ENCODE measurements around the gene LARGE1. TPM values are rescaled to one million over a fixed set of nuclear protein-coding genes. Genes with fewer than 3 reads are reported as not detected.

The LARGE1 gene
- total RNA-seq, 1 donor from 2014 or later, result 195 TPM

DNA sequence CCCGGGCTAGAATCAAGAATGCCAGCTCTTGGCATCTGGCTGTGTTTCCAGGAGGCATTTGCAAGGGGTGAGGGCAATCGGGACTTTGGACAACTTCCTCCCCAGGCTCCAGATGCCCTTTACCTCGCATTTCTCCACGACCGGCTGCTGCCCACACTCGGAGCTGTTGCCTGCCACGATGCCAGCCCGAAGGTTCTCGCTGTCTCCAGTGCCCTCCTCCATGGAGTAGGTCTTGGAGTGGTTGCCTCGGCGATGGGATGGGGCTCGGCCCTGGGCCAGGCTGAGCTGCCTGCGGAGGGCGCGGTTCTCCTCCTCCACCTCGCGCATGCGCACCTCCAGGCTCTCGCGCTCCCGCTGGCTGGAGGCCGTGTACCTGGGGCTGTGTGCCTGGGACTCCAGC lies 270.0 kb downstream of the LARGE1 start:
- DNase-seq (ENCODE audit: low spot score, unreplicated experiment), result no peak
- no peak overlapping the region for H3K4me3 Mint-ChIP-seq (ENCODE audit: low read depth)
- peaks cover 61% of the 10 kb centered on the region for H3K36me3 Mint-ChIP-seq (ENCODE audit: insufficient read depth)
- H3K9me3 Mint-ChIP-seq (ENCODE audit: low read depth), result peaks cover 10% of the 10 kb centered on the region
- H3K4me1 Mint-ChIP-seq (ENCODE audit: low read depth), result peaks cover 18% of the 10 kb centered on the region
- no peak overlapping the region for H3K27ac Mint-ChIP-seq
- TF ChIP-seq, protein P1, sequence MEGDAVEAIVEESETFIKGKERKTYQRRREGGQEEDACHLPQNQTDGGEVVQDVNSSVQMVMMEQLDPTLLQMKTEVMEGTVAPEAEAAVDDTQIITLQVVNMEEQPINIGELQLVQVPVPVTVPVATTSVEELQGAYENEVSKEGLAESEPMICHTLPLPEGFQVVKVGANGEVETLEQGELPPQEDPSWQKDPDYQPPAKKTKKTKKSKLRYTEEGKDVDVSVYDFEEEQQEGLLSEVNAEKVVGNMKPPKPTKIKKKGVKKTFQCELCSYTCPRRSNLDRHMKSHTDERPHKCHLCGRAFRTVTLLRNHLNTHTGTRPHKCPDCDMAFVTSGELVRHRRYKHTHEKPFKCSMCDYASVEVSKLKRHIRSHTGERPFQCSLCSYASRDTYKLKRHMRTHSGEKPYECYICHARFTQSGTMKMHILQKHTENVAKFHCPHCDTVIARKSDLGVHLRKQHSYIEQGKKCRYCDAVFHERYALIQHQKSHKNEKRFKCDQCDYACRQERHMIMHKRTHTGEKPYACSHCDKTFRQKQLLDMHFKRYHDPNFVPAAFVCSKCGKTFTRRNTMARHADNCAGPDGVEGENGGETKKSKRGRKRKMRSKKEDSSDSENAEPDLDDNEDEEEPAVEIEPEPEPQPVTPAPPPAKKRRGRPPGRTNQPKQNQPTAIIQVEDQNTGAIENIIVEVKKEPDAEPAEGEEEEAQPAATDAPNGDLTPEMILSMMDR (IDR thresholded peaks at IDR 0.05; ENCODE audit: unreplicated experiment), result no peak
- no peaks in the 10 kb centered on the region for H3K27me3 Mint-ChIP-seq

DNA sequence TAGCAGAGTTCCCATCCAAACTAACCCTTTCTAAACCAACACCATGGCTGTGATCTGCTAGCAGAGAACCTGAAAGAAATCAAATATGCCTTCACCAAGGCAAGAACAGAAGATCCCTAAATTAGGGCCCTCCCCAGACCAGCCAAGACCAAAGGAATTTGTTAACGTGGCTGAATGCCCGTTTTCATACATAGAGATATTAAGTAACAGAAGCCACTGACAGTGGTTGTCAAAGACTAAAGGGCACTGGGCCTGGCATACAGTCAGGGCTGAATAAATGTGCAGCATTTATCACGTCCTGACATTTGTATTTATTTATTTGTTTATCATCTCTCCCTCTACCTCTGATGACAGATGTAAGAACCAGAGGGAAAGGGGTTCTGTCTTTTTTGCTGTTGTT lies 271.8 kb downstream of the LARGE1 start:
- H3K27ac Mint-ChIP-seq, result no peak overlapping the region
- H3K27me3 Mint-ChIP-seq, result no peaks in the 10 kb centered on the region
- H3K4me1 Mint-ChIP-seq (ENCODE audit: low read depth), result peaks cover 11% of the 10 kb centered on the region
- TF ChIP-seq, protein P1 (IDR thresholded peaks at IDR 0.05; ENCODE audit: unreplicated experiment), result no peak
- no peak for DNase-seq (ENCODE audit: low spot score, unreplicated experiment)
- peaks cover 23% of the 10 kb centered on the region for H3K9me3 Mint-ChIP-seq (ENCODE audit: low read depth)
- H3K36me3 Mint-ChIP-seq (ENCODE audit: insufficient read depth), result peaks cover 71% of the 10 kb centered on the region
- H3K4me3 Mint-ChIP-seq (ENCODE audit: low read depth), result no peak overlapping the region

DNA sequence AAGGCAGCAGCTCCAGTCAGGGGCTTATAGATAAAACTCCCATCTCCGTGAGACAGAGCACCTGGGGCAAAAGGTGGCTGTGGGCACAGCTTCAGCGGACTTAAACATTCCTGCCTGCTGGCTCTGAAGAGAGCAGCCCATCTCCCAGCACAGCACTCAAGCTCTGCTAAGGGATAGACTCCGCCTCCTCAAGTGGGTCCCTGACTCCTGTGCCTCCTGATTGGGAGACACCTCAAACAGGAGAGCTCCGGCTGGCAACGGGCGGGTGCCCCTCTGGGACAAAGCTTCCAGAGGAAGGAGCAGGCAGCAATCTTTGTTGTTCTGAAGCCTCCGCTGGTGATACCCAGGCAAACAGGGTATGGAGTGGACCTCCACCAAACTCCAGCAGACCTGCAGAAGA lies 279.4 kb downstream of the LARGE1 start:
- Mint-ChIP-seq H3K4me1 (ENCODE audit: low read depth) (peaks cover 4% of the 10 kb centered on the region), H3K36me3 (ENCODE audit: insufficient read depth) (peaks cover 68% of the 10 kb centered on the region), H3K27me3 (no peaks in the 10 kb centered on the region), H3K9me3 (ENCODE audit: low read depth) (peaks cover 33% of the 10 kb centered on the region), H3K4me3 (ENCODE audit: low read depth) (no peak overlapping the region), H3K27ac (no peak overlapping the region)
- TF ChIP-seq, protein P1 (IDR thresholded peaks at IDR 0.05; ENCODE audit: unreplicated experiment), result no peak
- no peak for DNase-seq (ENCODE audit: low spot score, unreplicated experiment)

DNA sequence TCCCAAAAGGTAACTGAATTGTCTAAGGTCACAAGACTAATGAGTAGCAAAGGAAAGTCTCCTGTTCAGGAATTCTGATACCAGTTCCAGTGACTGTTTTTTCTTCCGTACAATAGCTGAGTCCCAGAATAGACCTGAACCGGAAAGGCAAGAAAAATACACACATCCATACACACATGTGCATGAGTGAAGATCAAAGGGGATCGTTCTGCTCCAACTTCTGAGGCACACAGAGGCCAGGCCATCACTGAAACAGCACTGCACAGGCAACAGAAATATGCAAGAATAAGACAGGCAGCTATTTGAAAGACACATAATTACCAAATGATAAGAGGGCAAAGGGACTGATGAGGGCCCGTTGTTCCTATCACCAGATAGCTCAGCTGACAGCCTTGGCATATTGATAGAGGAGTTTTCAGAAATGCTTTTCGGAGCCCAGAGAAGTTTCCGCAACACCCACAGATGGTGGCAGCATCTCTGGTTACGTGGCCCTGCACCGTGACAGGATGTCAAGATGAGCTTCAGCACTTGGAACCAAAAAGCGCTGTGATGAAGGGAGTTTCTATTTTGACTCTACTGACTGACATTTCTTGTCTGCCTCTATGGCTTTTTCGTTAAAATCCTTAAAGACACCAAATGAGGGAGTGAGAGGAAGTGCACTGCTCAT lies 280.6 kb downstream of the LARGE1 start:
- Mint-ChIP-seq H3K4me1 (ENCODE audit: low read depth) (peaks cover 4% of the 10 kb centered on the region), H3K36me3 (ENCODE audit: insufficient read depth) (peaks cover 59% of the 10 kb centered on the region), H3K4me3 (ENCODE audit: low read depth) (no peak overlapping the region), H3K27me3 (no peaks in the 10 kb centered on the region), H3K27ac (no peak overlapping the region), H3K9me3 (ENCODE audit: low read depth) (peaks cover 24% of the 10 kb centered on the region)
- DNase-seq (ENCODE audit: low spot score, unreplicated experiment), result no peak
- TF ChIP-seq, protein P1 (IDR thresholded peaks at IDR 0.05; ENCODE audit: unreplicated experiment), result no peak

DNA sequence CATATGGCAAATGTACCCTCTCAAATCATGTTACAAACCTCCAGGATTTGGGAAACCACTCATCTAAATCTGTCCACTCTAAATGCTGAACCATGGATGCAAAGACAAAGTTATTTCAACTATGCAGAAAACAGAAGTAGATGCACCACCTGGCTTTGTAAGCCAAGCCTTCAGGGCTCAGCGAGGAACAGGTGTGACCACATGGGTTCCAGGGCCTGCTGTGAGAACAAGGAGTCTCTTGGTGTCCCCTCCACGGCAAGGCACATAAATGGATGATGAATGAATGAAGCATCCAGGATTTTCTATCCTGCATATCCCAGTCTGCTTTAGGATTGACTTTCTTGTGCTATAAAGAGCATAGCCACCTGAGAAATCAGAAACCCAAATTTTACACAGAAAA lies 284.5 kb downstream of the LARGE1 start:
- H3K27ac Mint-ChIP-seq, result no peak overlapping the region
- no peaks in the 10 kb centered on the region for H3K27me3 Mint-ChIP-seq
- H3K4me1 Mint-ChIP-seq (ENCODE audit: low read depth), result peaks cover 7% of the 10 kb centered on the region
- peaks cover 3% of the 10 kb centered on the region for H3K9me3 Mint-ChIP-seq (ENCODE audit: low read depth)
- no peak for DNase-seq (ENCODE audit: low spot score, unreplicated experiment)
- TF ChIP-seq, protein P1 (IDR thresholded peaks at IDR 0.05; ENCODE audit: unreplicated experiment), result no peak
- H3K36me3 Mint-ChIP-seq (ENCODE audit: insufficient read depth), result peaks cover 40% of the 10 kb centered on the region
- H3K4me3 Mint-ChIP-seq (ENCODE audit: low read depth), result no peak overlapping the region
